ENCODE data around the gene HTD2.

DNA sequence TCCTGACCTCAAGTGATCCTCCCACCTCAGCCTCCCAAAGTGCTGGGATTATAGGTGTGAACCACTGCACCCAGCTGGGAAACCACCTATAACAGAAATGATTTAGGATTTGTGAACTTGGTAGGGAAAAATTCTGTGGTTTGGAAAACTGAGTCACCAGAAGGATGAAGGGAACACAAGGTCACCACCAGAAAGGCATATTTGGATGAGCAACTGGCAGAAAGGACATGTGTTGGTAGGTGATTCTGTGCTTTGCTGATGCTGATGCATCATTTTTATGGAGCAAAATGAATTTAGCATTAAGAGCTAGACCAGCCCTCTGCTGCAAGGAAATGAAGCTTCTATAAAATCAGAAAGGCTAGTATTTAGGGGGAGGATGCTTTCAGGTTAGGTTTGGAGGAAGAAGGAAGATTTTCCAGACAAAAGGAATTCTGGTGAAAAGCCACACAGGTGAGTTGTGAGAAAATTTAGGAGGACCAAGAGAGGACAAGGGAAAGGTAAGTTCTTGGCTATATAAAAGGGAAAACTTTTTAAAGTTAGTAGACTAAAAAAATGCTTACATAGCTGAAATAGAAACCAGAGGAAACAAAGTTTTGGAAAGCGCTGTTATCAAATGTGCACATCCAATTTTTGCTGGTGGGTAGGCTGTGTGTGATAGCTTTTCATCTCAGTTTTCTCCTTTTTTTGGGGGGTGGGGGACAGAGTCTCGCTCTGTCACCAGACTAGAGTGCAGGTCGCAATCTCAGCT lies 30.0 kb downstream of the HTD2 start:
- TF ChIP-seq CTCF (IDR thresholded peaks at IDR 0.05; ENCODE audit: insufficient read depth, low read depth, low read length), result no peak
- no peak for TF ChIP-seq EZH2 (IDR thresholded peaks at IDR 0.05; ENCODE audit: insufficient read depth, low read length)

Data from astrocyte (in vitro differentiated cells and primary cell).